ENCODE results near the gene PIK3C3.

PIK3C3 gene

DNA sequence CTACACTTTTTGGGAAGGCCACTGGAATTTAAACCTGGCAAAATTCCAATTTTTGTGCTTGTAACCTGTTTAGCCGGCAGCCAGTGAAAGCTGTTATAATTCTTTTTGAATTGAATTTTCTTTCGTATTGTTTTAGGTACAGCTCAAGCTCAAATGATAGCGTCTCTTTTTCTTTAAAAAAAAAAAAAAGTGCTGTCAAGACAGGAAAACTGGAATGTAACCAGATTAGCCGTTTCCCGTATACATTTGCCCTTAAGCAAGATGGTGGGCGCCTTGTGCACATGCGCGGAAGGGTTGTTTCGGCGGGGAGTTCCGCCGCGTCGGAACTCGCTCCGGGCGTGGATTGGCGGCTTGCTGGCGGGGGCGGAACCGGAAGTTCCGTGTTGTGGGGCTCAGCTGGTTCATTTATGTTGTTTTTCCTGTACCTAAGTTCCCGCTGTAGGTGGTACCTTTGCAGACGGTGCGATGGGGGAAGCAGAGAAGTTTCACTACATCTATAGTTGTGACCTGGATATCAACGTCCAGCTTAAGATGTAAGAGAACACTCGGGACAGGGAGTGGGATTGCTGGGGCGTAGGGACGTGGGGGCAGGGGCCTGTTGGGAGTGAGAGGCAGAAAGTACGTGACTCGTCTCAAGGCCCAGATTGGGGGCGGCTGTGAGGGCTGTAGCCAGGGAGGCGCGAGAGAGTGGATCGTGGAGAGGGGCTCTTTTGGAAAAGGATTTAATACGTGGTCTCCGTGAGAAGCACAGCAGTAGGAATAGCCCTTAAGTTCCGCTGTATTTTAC is at the start of gene PIK3C3:
Gene PIK3C3 (plus strand): TSS at position 408 of the 787 bp plus-strand sequence. CDS start 58 bp downstream, at position 466.
- peak; percentile 97 for DNase-seq (ENCODE audit: low spot score)

DNA sequence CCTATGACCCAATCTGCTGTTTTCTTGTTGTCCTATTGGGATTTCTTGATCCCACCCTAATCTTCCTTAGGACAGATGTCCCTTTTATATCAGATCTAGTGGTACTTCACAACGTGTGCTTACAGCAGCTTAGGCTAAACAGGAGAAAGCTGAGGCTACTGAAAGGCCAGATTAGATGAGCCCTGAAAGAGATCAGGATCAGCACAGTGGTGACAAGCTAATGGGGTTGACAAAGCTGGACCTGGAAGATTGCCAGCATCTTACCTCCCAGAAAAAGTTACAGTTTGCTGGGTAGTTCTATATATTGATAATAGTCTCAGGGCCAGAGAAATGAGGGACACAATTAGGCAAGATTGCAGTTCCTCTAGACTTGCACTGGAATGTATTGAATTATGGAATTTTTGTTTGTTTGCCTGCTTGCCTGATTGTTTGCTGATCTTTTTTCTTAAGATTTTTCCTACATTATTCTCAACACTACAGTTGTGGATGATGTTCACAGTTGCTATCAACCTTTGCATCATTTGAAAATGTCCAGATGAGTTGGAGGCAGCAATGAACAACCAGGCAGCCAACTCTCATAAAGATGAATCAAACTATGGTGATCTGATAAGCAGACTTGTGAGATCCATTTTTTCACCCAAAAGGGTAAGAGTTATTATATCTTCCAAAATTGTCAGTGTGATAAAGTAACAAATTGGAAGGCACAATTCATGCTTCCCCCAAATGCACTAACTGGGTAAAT is 49.1 kb upstream of the PIK3C3 start:
- DNase-seq (ENCODE audit: low spot score) = no peak

DNA sequence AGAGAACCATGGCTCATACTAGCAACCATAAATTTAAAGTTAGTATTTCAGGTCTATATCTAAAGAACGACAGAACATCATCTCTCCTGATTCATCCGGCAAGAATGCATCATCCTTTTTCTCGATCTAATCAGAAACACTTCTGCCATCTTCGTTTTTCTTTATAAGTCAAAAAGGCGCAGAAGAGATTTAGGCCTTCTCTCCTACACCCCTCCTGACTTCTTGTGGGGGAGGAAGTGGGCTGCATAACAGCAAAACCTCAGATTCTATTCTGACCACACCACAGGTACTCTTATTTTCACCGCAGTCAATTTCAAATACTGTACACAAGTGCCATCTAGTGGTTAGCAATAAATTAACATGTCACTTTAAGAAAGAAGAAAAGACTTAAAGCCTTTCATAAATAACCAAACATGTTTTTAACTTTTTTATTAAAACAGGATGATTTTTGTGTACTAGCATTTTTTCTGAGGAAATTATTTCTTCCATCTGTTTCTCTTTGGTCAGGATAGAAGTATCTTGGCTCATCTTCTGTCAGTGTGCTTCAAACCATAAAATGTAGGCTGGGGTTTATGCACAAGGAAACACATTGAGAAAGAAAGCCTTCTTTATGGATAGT is 48.4 kb upstream of the PIK3C3 start:
- DNase-seq (ENCODE audit: low spot score) = peak; percentile 31

- no peak for DNase-seq (ENCODE audit: low spot score)
Measured at GRCh38 chr18:41917181-41917580, 37.9 kb upstream of the PIK3C3 start.

DNA sequence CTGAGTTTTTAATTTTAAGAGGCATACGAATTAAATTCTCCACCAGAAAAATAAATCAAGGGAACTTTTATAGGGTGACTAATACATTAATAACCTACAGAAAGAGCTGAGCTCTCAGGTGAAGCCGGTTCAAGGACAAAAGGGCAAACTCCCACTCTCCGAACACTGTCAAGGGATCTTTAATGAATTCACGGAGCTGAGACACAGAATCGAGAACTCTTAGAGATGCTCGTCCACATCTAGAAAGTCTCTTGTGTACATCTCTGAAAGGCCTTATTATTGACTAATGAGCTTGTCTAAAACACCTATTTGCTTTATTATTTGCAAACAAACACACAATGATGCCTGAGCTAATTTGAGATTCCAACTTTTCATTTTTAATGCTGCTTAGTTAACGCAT is 33.3 kb upstream of the PIK3C3 start:
- DNase-seq (ENCODE audit: low spot score) = no peak

DNA sequence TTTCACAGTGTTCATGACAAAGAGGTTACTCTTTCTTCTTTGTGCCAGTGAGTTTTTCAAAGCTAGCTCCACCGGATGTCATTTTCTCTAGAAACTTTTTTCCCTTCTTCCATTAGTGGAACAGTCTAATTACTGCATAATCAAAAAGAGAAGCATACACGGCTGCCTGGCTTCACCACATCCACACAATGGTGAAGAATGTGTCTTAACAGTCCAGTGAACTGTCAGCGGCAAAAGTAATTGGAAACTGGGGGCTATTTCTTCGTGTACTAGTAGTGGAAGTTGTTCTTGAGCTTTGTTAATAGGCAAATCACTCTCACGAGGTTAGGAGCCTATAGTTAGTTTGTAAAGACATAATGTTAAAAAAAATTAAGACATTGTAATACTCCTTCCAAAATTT is 32.9 kb upstream of the PIK3C3 start:
- no peak for DNase-seq (ENCODE audit: low spot score)

DNA sequence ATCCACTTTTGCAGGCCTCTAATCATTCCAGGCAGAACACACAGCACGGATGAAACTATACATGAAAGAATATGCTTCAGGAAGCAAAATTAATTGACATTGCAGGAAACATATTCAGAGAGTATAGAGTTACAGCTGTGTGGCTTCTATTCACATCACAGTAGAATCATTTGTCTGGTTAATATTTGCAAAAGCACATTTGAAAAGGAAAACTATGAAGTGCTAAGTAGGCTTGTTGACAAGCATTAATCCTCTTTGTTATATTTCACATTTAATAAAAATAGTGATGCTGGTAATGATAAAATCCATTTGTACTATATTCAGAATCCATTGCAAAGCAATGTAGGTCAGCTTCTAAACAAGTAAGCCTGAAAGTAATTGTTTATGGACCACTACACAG is 32.2 kb upstream of the PIK3C3 start:
- DNase-seq (ENCODE audit: low spot score) = no peak

GRCh38 chr18:41923446-41923845 is 31.6 kb upstream of the PIK3C3 start:
- DNase-seq (ENCODE audit: low spot score) = no peak

DNA sequence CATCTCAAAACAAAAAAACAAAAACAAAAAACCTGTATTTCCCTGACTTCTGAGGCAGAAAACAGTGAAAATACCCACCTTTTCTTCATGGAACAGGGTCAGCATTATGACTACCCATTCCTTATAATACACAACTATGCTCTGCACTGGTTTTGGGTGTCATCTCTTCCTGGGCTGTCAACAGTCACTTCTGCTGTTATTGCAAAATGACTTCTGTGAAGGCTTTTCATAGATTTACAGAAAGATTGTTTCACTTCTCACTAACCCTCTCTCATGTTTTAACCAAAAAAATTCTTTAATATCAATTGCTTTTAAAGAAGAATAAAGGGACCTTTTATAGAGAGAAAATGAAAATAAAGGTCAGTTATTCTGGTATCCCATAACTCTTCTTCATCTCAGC is 26.5 kb upstream of the PIK3C3 start:
- no peak for DNase-seq (ENCODE audit: low spot score)

GRCh38 chr18:41932899-41933298 is 22.1 kb upstream of the PIK3C3 start:
- DNase-seq (ENCODE audit: low spot score) = no peak

- no peak for DNase-seq (ENCODE audit: low spot score)
Measured at GRCh38 chr18:41933778-41934177, 21.3 kb upstream of the PIK3C3 start.

GRCh38 chr18:41936471-41937134 is 18.4 kb upstream of the PIK3C3 start:
- DNase-seq (ENCODE audit: low spot score) = no peak

- DNase-seq (ENCODE audit: low spot score) = peak; percentile 71
Measured at GRCh38 chr18:41938445-41938844, 16.6 kb upstream of the PIK3C3 start.

GRCh38 chr18:41939326-41939725 is 15.7 kb upstream of the PIK3C3 start:
- no peak for DNase-seq (ENCODE audit: low spot score)

- DNase-seq (ENCODE audit: low spot score) = no peak
Measured at GRCh38 chr18:41940506-41941215, 14.4 kb upstream of the PIK3C3 start.

GRCh38 chr18:41942254-41942653 is 12.8 kb upstream of the PIK3C3 start:
- no peak for DNase-seq (ENCODE audit: low spot score)

DNA sequence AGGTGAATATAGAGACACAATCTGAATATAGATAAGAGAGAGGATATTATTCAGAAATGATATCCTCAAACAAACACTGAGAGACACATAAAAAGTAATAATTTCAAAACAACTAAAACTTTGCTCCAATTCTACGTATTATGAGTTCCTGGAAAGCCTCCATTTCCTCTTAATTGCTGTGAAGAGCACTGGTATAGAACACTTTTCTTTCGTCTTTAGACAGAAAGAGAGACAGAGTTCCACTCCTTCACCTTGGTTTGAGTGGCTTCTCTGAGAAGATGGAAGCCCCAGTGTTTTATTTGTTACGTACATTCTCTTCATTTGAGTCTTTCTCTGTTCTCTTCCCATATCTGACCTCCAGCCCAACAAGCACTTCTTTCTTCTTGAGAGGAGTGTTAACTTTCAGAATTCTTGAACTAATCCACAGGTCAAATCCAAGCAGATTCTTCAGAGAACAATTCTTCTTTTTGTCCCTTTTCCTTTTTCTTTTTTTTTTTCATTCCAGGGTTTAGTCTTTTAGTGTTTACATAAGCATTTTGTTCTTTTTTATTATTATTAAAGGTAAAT is 6.4 kb upstream of the PIK3C3 start:
- DNase-seq (ENCODE audit: low spot score) = no peak

DNA sequence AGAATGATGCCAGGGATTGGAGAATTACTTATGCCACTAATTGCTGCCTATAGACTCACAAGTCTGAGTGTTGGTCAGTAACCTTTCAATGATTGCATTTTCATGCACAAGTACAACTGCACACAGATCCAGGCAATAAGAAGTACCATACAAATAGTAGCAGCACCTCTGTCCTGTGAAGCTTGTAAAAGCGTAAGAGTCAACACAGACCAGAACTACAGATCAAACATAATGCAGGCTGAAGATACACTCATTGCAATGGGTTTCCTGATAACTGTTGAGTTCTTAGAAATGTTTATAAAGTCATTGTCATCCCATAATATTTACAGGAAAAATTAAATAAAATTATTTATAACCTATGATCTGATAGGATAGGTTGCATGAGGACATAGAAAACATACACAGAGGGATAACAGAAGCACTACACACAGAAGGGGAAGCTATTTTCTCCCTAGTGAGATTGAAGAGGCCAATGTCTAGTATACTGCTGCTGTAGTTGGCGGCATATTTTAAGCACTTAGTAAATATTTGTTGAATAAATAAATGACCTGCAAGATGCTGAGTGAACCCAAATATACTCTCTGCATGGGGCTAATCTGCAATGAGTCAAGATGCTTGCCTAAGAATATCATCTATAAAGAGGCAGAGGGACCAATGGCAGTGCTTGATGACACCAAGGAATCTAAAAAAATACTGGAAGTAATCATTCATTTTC is 5.7 kb upstream of the PIK3C3 start:
- DNase-seq (ENCODE audit: low spot score) = no peak

GRCh38 chr18:41955688-41956087 is 654 bp downstream of the PIK3C3 start:
- no peak for DNase-seq (ENCODE audit: low spot score)

- DNase-seq (ENCODE audit: low spot score) = no peak
Measured at GRCh38 chr18:41959045-41959444, 4.0 kb downstream of the PIK3C3 start.
